GM23338 (cell line): Measurements from ENCODE around the gene PPP1CA. TPM values are rescaled to one million over a fixed set of nuclear protein-coding genes. Genes with fewer than 3 reads are reported as not detected.

ENCODE experiments used
- ATAC-seq: fragments of 200-7000 bp; cut with Tn5 transposase; 3 replicates; pipeline ENCODE4 v1.9.1; 2020
- DNase-seq: peaks from one replicate; pipeline ENCODE4 v3.0.0-alpha.2; 2015; ENCODE audit warnings: low spot score
- H2AFZ ChIP-seq: fragments of 200-600 bp; sonication (generic); 2 replicates; pipeline ENCODE4 v1.8.0; 2016; ENCODE audit warnings: antibody characterized with exemption, mild to moderate bottlenecking, moderate library complexity
- H3F3A ChIP-seq: fragments of 200-600 bp; sonication (generic); replicated peaks from 2 replicates; pipeline ENCODE4 v1.8.0; 2017; ENCODE audit warnings: antibody characterized with exemption, mixed run types, low read depth
- H3K27ac ChIP-seq: fragments of 200-600 bp; sonication (generic); 2 replicates; pipeline ENCODE4 v1.6.1; 2016; ENCODE audit warnings: low read depth
- H3K27me3 ChIP-seq: fragments of 200-600 bp; sonication (generic); 2 replicates; pipeline ENCODE4 v1.8.0; 2016; ENCODE audit warnings: mild to moderate bottlenecking, mixed run types, moderate library complexity; ENCODE audit not compliant: insufficient read depth
- H3K36me3 ChIP-seq: fragments of 200-600 bp; sonication (generic); 2 replicates; pipeline ENCODE4 v1.8.0; 2016; ENCODE audit warnings: mild to moderate bottlenecking; ENCODE audit not compliant: insufficient read depth
- H3K4me1 ChIP-seq: fragments of 200-600 bp; sonication (generic); 2 replicates; pipeline ENCODE4 v1.8.0; 2016; ENCODE audit warnings: mild to moderate bottlenecking, moderate library complexity; ENCODE audit not compliant: insufficient read depth
- H3K4me2 ChIP-seq: fragments of 200-600 bp; sonication (generic); 2 replicates; pipeline ENCODE4 v1.7.1; 2017; ENCODE audit warnings: mixed run types
- H3K4me3 ChIP-seq: fragments of 200-600 bp; sonication (generic); 2 replicates; pipeline ENCODE4 v1.6.1; 2016; ENCODE audit warnings: mixed run types
- H3K79me2 ChIP-seq: fragments of 200-600 bp; sonication (generic); replicated peaks from 2 replicates; pipeline ENCODE4 v1.8.0; 2017; ENCODE audit warnings: mild to moderate bottlenecking; ENCODE audit not compliant: insufficient read depth
- H3K9me2 ChIP-seq: fragments of 200-600 bp; sonication (generic); 2 replicates; pipeline ENCODE4 v1.8.0; 2017; ENCODE audit not compliant: insufficient read depth
- H4K20me1 ChIP-seq: fragments of 200-600 bp; sonication (generic); replicated peaks from 2 replicates; pipeline ENCODE4 v1.8.0; 2017; ENCODE audit warnings: mild to moderate bottlenecking; ENCODE audit not compliant: insufficient read depth
- H3K27ac Mint-ChIP-seq: 2 replicates; pipeline ENCODE4 v1.8.0; 2020; ENCODE audit warnings: inconsistent platforms, mild to moderate bottlenecking, moderate library complexity, mixed read lengths
- H3K27me3 Mint-ChIP-seq: 3 replicates; pipeline ENCODE4 v1.8.0; 2022; ENCODE audit warnings: low read depth, mild to moderate bottlenecking, moderate library complexity, mixed read lengths, inconsistent platforms; ENCODE audit not compliant: insufficient read depth, poor library complexity
- H3K36me3 Mint-ChIP-seq: 3 replicates; pipeline ENCODE4 v1.8.0; 2021; ENCODE audit warnings: low read depth, mild to moderate bottlenecking, inconsistent platforms, moderate library complexity, mixed read lengths
- H3K4me1 Mint-ChIP-seq: 3 replicates; pipeline ENCODE4 v1.8.0; 2020; ENCODE audit warnings: mild to moderate bottlenecking, inconsistent platforms, mixed read lengths
- H3K4me3 Mint-ChIP-seq: 3 replicates; pipeline ENCODE4 v1.8.0; 2021; ENCODE audit warnings: moderate library complexity, mild to moderate bottlenecking, inconsistent platforms, mixed read lengths
- H3K9me3 Mint-ChIP-seq: 3 replicates; pipeline ENCODE4 v1.8.0; 2020; ENCODE audit warnings: moderate library complexity, mild to moderate bottlenecking, inconsistent platforms, mixed read lengths
- EZH2phosphoT487 ChIP-seq: fragments of 200-600 bp; sonication (generic); IDR thresholded peaks from one replicate; pipeline ENCODE4 v1.8.1; 2018; ENCODE audit warnings: antibody characterized with exemption; ENCODE audit not compliant: unreplicated experiment
- NANOG ChIP-seq: IDR thresholded peaks from 2 replicates; pipeline ENCODE4 v1.6.1; 2016; ENCODE audit warnings: antibody characterized with exemption, borderline replicate concordance
- POLR2AphosphoS5 ChIP-seq: IDR thresholded peaks from 2 replicates; pipeline ENCODE4 v1.6.1; 2016; ENCODE audit warnings: antibody characterized with exemption, low read depth
- ZNF331 ChIP-seq: fragments of 250-450 bp; sonication (Bioruptor Pico); IDR thresholded peaks from 2 replicates; pipeline ENCODE4 v1.5.0; 2020; ENCODE audit warnings: low read depth, mild to moderate bottlenecking, moderate library complexity
- polyA plus RNA-seq: library from polyadenylated mRNA; unstranded; fragments of >200 nt; fragmentation: Nextera tagmentation; extraction: Ambion mirVana; gene quantifications from 2 replicates; pipeline ENCODE4 v1.2.1, GENCODE V29; 2016
- total RNA-seq: library from RNA; depleted of rRNA; stranded (reverse); fragments of >200 nt; shearing (Covaris generic); gene quantifications from 2 replicates; pipeline ENCODE4 v1.2.3, GENCODE V29; 2014
- TF ChIP-seq, protein P1 (sequence below): IDR thresholded peaks from 2 replicates; pipeline ENCODE4 v1.6.1; 2016; ENCODE audit warnings: antibody characterized with exemption
- TF ChIP-seq, protein P2 (sequence below): IDR thresholded peaks from one replicate; pipeline ENCODE4 v1.6.1; 2018; ENCODE audit warnings: antibody characterized with exemption; ENCODE audit not compliant: unreplicated experiment
- TF ChIP-seq, protein P3 (sequence below), 2 experiments: fragments of 200-600 bp in 1 of 2; sonication (generic) in 1 of 2; conservative IDR thresholded peaks; 2 replicates each; pipeline versions ENCODE4 v1.5.1 to v1.6.1; 2016 to 2017; ENCODE audit warnings: antibody characterized with exemption in 2 of 2, low read depth in 2 of 2, mild to moderate bottlenecking in 2 of 2, moderate library complexity in 1 of 2

PPP1CA gene
- total and polyA plus RNA-seq, 2 experiments from 2014 or later, result 217 to 237 TPM

DNA sequence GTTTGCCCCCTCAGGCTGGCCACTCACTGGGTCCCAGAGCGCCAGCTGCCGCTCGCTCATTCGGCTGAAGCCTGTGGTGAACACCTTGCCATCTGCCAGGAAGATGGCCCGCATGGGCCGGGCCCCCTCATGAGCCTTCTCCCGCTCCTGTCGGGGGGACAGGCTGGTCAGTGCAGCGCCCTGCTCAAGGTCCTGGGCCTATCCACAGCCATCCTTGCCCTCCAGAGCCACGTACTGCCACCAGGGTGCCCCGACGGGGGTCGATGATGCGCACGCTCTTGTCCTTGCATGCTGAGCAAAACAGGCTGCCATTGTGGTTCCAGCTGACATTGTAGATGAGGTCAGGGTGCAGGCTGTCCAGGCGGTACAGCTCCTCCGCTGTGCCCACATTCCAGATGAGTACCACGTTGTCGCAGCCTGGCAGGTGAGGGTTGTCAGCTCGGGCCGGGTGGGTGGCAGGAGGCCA is 39.5 kb upstream of the PPP1CA start:
- no peak overlapping the region for H3K4me3 Mint-ChIP-seq
- H3K36me3 ChIP-seq, result 0 out of 2 replicates have a peak, but pooled peaks cover 3% of the 10 kb centered on the region
- no peak overlapping the region for H3K4me3 ChIP-seq
- H3K27me3 Mint-ChIP-seq, result peaks cover 20% of the 10 kb centered on the region
- DNase-seq (no peak), ATAC-seq (no peak)
- no peak overlapping the region for H2AFZ ChIP-seq
- H3F3A ChIP-seq, result 0 out of 2 replicates have a peak, but pooled peaks cover 16% of the 10 kb centered on the region
- no peak for TF ChIP-seq EZH2phosphoT487
- TF ChIP-seq, protein P1, sequence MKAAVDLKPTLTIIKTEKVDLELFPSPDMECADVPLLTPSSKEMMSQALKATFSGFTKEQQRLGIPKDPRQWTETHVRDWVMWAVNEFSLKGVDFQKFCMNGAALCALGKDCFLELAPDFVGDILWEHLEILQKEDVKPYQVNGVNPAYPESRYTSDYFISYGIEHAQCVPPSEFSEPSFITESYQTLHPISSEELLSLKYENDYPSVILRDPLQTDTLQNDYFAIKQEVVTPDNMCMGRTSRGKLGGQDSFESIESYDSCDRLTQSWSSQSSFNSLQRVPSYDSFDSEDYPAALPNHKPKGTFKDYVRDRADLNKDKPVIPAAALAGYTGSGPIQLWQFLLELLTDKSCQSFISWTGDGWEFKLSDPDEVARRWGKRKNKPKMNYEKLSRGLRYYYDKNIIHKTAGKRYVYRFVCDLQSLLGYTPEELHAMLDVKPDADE, result no peak
- TF ChIP-seq NANOG, result no peak
- no peaks in the 10 kb centered on the region for H3K27me3 ChIP-seq
- H3K27ac Mint-ChIP-seq, result no peak overlapping the region
- peaks cover 25% of the 10 kb centered on the region for H3K36me3 Mint-ChIP-seq
- no peaks in the 10 kb centered on the region for H3K9me2 ChIP-seq
- no peaks in the 10 kb centered on the region for H4K20me1 ChIP-seq
- H3K4me1 Mint-ChIP-seq, result peaks cover 22% of the 10 kb centered on the region
- H3K9me3 Mint-ChIP-seq, result no peaks in the 10 kb centered on the region
- H3K4me1 ChIP-seq, result peaks cover 17% of the 10 kb centered on the region
- H3K27ac ChIP-seq, result no peak overlapping the region
- H3K79me2 ChIP-seq, result no peaks in the 10 kb centered on the region
- no peak overlapping the region for H3K4me2 ChIP-seq

DNA sequence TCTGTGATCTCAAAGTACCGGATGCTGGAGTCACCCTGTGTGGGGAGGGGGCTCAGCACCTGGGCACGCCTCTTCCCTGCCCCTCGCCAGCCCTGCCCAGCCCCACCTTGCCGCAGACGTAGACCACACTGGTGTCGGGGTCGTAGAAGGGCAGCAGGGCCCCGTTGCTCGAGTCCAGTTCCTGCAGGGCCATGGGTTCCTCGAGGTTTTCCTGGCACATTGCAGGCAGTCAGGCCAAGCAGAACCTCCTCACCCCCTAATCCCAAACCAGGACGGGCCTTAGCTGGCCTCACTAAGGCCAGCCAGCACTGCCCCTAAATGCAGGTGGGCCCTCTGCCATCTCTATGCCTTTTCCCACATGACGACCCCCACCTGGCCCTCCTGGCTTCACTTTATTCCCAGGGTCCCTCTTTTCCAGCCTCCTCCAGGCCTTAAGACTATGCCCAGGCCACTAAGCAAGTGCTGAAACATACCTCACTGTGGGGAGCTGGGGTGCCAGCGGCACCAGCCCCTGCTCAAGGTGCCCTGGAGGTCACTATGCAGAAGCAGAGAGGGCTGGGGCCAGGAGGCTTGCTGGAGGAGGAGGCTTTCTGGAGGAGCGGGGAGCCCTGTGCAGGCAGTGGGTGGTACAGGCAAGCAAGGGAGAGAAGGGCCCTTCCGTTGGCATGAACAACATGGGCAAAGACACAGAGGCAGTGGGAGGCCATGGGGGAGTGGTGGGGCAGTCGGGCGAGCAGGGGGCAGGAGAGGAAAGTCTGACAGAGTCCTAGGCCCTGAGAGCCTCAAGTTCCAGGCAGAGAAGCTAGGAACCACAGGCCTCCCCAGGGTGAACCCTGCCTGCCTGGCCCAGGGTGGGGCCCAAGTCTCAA is 38.8 kb upstream of the PPP1CA start:
- Histone ChIP-seq H3K4me1 (peaks cover 17% of the 10 kb centered on the region), H2AFZ (no peak overlapping the region), H3K36me3 (0 out of 2 replicates have a peak, but pooled peaks cover 3% of the 10 kb centered on the region), H3K9me2 (no peaks in the 10 kb centered on the region), H3K27me3 (no peaks in the 10 kb centered on the region), H3F3A (0 out of 2 replicates have a peak, but pooled peaks cover 16% of the 10 kb centered on the region), H3K4me3 (no peak overlapping the region), H3K79me2 (no peaks in the 10 kb centered on the region), H3K4me2 (no peak overlapping the region), H3K27ac (no peak overlapping the region), H4K20me1 (no peaks in the 10 kb centered on the region)
- Mint-ChIP-seq H3K4me3 (no peak overlapping the region; the same call in 2 of the 3 replicates), H3K4me1 (peaks cover 25% of the 10 kb centered on the region), H3K27me3 (peaks cover 20% of the 10 kb centered on the region), H3K36me3 (peaks cover 26% of the 10 kb centered on the region), H3K9me3 (no peaks in the 10 kb centered on the region), H3K27ac (no peak overlapping the region)
- TF ChIP-seq POLR2AphosphoS5, result no peak
- TF ChIP-seq, protein P1, result no peak
- no peak for TF ChIP-seq NANOG
- no peak for TF ChIP-seq EZH2phosphoT487
- TF ChIP-seq, protein P2, sequence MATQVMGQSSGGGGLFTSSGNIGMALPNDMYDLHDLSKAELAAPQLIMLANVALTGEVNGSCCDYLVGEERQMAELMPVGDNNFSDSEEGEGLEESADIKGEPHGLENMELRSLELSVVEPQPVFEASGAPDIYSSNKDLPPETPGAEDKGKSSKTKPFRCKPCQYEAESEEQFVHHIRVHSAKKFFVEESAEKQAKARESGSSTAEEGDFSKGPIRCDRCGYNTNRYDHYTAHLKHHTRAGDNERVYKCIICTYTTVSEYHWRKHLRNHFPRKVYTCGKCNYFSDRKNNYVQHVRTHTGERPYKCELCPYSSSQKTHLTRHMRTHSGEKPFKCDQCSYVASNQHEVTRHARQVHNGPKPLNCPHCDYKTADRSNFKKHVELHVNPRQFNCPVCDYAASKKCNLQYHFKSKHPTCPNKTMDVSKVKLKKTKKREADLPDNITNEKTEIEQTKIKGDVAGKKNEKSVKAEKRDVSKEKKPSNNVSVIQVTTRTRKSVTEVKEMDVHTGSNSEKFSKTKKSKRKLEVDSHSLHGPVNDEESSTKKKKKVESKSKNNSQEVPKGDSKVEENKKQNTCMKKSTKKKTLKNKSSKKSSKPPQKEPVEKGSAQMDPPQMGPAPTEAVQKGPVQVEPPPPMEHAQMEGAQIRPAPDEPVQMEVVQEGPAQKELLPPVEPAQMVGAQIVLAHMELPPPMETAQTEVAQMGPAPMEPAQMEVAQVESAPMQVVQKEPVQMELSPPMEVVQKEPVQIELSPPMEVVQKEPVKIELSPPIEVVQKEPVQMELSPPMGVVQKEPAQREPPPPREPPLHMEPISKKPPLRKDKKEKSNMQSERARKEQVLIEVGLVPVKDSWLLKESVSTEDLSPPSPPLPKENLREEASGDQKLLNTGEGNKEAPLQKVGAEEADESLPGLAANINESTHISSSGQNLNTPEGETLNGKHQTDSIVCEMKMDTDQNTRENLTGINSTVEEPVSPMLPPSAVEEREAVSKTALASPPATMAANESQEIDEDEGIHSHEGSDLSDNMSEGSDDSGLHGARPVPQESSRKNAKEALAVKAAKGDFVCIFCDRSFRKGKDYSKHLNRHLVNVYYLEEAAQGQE, result no peak
- TF ChIP-seq, protein P3, sequence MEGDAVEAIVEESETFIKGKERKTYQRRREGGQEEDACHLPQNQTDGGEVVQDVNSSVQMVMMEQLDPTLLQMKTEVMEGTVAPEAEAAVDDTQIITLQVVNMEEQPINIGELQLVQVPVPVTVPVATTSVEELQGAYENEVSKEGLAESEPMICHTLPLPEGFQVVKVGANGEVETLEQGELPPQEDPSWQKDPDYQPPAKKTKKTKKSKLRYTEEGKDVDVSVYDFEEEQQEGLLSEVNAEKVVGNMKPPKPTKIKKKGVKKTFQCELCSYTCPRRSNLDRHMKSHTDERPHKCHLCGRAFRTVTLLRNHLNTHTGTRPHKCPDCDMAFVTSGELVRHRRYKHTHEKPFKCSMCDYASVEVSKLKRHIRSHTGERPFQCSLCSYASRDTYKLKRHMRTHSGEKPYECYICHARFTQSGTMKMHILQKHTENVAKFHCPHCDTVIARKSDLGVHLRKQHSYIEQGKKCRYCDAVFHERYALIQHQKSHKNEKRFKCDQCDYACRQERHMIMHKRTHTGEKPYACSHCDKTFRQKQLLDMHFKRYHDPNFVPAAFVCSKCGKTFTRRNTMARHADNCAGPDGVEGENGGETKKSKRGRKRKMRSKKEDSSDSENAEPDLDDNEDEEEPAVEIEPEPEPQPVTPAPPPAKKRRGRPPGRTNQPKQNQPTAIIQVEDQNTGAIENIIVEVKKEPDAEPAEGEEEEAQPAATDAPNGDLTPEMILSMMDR (conservative IDR thresholded peaks at IDR 0.05; ENCODE audit: low read depth in 2 of 2), result no peak
- no peak for TF ChIP-seq ZNF331 (CRISPR knock-in tag)
- ATAC-seq (no peak), DNase-seq (no peak)
